ENCODE data around the gene IGDCC3. TPM values are rescaled to one million over a fixed set of nuclear protein-coding genes. Genes with fewer than 3 reads are reported as not detected.

The IGDCC3 gene
- total RNA-seq, 2 donors from 2014 or later: not detected

DNA sequence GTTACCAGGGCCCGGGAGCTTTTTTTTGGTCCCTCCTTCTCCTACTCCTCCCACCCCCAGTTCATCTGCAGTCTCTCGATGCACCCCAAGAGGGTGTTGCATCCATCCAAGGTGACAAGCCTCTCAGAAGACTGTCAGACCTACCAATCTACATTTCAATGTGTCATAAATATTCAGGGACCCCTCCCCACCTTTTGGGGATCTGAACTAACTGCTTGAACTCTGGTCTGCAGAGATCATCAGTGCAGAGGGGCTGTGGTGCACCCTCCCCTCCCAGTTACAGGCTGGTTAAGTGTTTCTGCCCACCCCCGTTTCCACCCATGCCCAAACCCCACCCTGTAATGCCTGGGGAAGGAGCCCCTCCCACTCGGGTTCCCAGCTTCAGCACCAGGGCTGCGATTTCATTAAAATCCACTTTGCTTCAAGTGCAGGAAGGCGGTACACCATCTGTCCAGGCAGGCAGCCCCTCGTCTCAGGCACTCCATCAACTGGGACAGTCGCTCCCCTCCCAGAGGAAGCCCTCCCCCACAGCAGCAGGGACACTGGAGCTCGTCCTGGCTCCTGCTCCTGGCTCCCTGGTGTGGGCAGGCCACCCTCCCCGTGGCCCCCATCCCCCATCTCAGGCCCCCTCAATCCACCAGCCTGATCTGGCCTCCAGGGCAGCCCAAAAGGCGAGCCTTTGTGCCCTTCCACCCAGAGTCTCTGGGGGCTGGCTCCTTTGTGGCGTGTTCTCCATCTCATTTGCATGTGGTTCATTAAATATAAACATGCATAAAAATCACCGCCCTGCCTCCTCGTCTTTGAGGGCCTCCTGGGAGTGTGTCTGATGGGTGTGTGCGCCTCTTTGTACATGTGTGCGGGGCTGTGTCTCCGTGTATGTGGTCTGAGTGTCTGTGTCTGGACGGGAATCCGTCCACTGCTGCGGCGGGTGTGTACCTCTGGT lies 41.0 kb downstream of the IGDCC3 start:
- no peak overlapping the region for H3K4me3 ChIP-seq
- TF ChIP-seq, protein P1, sequence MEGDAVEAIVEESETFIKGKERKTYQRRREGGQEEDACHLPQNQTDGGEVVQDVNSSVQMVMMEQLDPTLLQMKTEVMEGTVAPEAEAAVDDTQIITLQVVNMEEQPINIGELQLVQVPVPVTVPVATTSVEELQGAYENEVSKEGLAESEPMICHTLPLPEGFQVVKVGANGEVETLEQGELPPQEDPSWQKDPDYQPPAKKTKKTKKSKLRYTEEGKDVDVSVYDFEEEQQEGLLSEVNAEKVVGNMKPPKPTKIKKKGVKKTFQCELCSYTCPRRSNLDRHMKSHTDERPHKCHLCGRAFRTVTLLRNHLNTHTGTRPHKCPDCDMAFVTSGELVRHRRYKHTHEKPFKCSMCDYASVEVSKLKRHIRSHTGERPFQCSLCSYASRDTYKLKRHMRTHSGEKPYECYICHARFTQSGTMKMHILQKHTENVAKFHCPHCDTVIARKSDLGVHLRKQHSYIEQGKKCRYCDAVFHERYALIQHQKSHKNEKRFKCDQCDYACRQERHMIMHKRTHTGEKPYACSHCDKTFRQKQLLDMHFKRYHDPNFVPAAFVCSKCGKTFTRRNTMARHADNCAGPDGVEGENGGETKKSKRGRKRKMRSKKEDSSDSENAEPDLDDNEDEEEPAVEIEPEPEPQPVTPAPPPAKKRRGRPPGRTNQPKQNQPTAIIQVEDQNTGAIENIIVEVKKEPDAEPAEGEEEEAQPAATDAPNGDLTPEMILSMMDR (IDR thresholded peaks at IDR 0.05): no peak
- TF ChIP-seq POLR2A (IDR thresholded peaks at IDR 0.05): no peak
- 50 to 71% methylated on average over 10 to 21 of the region's 21 CpGs for WGBS, 2 donors
- no peaks in the 10 kb centered on the region for H3K4me1 ChIP-seq
- no peaks in the 10 kb centered on the region for H3K9me3 ChIP-seq
- ATAC-seq (no peak), DNase-seq (no peak)
- intact Hi-C loops (cut with DNase I): no loop called here
- no peaks in the 10 kb centered on the region for H3K36me3 ChIP-seq (replicated peaks in 1 of 2; ENCODE audit: insufficient read depth in 1 of 2, low read depth in 2 of 2)
- H3K27ac ChIP-seq: no peak overlapping the region
- H3K27me3 ChIP-seq: no peaks in the 10 kb centered on the region

DNA sequence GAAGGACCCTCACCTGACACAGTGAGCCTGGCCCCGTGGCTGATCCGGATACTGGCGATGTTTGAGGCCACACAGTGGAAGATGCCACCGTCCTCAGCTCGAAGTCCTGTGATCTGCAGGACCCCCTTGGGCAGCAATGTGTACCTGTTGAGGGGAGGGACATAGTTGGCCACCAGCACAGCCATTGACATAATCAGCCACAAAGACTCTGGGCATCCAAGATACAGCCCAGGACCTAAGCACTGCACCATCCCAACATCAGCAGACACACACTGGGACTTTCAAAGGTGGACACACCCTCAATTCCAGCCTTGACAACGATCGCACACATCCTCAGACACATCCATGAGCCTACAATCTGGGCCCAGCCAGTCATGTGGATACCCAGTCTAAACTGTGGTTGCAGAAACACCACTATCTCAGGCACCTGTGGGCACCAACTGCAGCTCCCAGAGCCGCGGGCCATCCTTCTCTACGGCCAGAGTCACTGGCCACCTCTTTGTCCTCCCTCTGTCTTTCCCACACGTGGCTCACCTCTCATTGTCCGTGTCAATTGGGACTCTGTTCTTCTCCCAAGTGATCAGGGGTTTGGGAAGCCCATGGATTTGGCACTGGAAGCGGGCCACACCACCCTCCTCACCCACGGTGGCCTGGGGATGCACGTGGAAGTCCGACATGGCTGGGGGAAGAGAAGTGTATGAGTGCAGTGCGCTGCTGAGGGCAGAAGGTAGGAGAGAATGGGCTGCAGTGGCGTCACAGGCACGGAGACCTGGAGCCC lies 42.3 kb downstream of the IGDCC3 start:
- H3K36me3 ChIP-seq (replicated peaks in 1 of 2; ENCODE audit: insufficient read depth in 1 of 2, low read depth in 2 of 2): no peaks in the 10 kb centered on the region
- no peaks in the 10 kb centered on the region for H3K27me3 ChIP-seq
- H3K27ac ChIP-seq: no peak overlapping the region
- ATAC-seq (no peak), DNase-seq (no peak)
- 76 to 83% methylated on average over 17 to 19 of the region's 19 CpGs for WGBS, 2 donors
- H3K4me1 ChIP-seq: no peaks in the 10 kb centered on the region
- no peaks in the 10 kb centered on the region for H3K9me3 ChIP-seq
- H3K4me3 ChIP-seq: no peak overlapping the region
- intact Hi-C loops (cut with DNase I): no loop called here
- TF ChIP-seq POLR2A (IDR thresholded peaks at IDR 0.05): no peak
- TF ChIP-seq, protein P1 (IDR thresholded peaks at IDR 0.05): no peak

DNA sequence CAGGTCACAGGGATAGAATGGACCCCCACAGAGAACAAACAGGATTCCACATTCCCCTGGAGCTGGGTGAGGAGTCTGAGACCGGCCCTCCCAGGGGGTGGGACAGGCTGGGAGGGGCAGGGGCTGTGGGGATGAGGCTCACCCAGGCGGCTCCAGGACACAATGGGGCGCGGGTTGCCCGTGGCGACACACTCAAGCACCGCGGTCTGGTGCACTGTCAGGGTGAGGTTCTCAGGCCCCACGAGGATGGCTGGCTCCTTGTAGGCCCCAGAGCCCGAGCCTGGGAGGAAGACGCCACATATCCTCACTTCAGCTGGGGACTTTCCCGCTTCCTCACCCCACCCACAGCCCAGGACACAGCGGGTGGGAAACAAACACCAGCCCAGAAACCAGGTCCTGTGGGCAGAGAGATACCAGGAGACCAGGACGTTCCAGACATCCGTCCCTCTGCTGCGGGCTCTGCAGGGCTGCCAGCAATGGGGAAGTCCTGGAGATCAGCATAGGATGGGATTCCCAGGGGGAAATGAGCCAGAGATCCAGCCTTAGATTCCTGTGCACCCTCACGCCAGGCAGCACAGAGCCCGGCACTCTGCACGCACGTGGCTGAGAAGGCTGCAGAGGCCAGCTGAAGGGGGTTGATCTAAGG lies 43.1 kb downstream of the IGDCC3 start:
- TF ChIP-seq, protein P1 (IDR thresholded peaks at IDR 0.05): no peak
- TF ChIP-seq POLR2A (IDR thresholded peaks at IDR 0.05): no peak
- 59 to 62% methylated on average over 17 to 20 of the region's 20 CpGs for WGBS, 2 donors
- Histone ChIP-seq H3K27me3 (no peaks in the 10 kb centered on the region), H3K9me3 (no peaks in the 10 kb centered on the region), H3K27ac (no peak overlapping the region), H3K36me3 (replicated peaks in 1 of 2; ENCODE audit: insufficient read depth in 1 of 2, low read depth in 2 of 2) (no peaks in the 10 kb centered on the region), H3K4me3 (no peak overlapping the region), H3K4me1 (no peaks in the 10 kb centered on the region)
- no peak for ATAC-seq
- no peak for DNase-seq
- intact Hi-C loops (cut with DNase I): no loop called here

DNA sequence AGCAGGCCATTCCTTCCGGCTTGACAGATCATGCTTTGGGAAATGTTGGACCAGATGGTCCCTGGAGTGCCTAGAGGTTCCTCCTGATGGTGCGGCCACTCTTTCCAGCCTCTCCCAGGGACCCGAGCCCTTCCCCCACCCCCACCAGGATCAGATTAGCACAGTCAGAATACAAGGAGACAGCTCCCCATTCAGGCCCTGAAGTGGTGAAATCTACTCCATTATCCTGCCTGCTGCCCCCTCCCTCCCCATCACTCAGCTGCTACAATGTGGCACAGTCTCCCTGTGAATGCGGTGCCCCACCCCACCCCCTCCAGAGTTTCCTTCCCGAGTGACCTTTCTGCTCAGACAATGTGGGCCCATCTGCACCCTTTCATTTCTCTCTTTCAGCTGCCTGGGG lies 43.9 kb downstream of the IGDCC3 start:
- 68 to 82% methylated on average over 3 to 5 of the region's 5 CpGs for WGBS, 2 donors

More for the DNA sequence above, 43.9 kb downstream of the IGDCC3 start:
- H3K9me3 ChIP-seq: no peaks in the 10 kb centered on the region
- intact Hi-C loops (cut with DNase I): no loop called here
- ATAC-seq: no peak
- no peaks in the 10 kb centered on the region for H3K4me1 ChIP-seq
- H3K27ac ChIP-seq: no peak overlapping the region
- no peak for TF ChIP-seq POLR2A (IDR thresholded peaks at IDR 0.05)
- TF ChIP-seq, protein P1 (IDR thresholded peaks at IDR 0.05): no peak
- H3K4me3 ChIP-seq: no peak overlapping the region
- no peaks in the 10 kb centered on the region for H3K27me3 ChIP-seq
- no peak for DNase-seq
- no peaks in the 10 kb centered on the region for H3K36me3 ChIP-seq (replicated peaks in 1 of 2; ENCODE audit: insufficient read depth in 1 of 2, low read depth in 2 of 2)

Measured in body of pancreas (tissue), 4 donors.